Transverse colon (tissue), 3 donors: ENCODE measurements around the gene FXYD7.

Source experiments
- CTCF ChIP-seq, 5 experiments: fragments of 200-600 bp in 3 of 5; fragments of 450-650 bp in 2 of 5; sonication (generic) in 3 of 5; IDR thresholded peaks; 1 replicate in 2 of 5; 2 replicates in 3 of 5; pipeline ENCODE4 v1.5.1; 2016 to 2017; ENCODE audit warnings: antibody characterized with exemption in 5 of 5, inconsistent platforms in 3 of 5, mild to moderate bottlenecking in 2 of 5, moderate library complexity in 1 of 5
- EP300 ChIP-seq: sonication (generic); formaldehyde crosslinking; IDR thresholded peaks from one replicate; pipeline ENCODE4 v1.6.1; 2017; ENCODE audit warnings: antibody characterized with exemption, low read depth

- TF ChIP-seq CTCF (IDR thresholded peaks at IDR 0.05): no peak
- TF ChIP-seq EP300: no peak
These were observed 33.1 kb downstream of the FXYD7 start for GRCh38 chr19:35176181-35176570.
